Caki2 (cell line): ENCODE results near the gene SDE2. TPM values are rescaled to one million over a fixed set of nuclear protein-coding genes. Genes with fewer than 3 reads are reported as not detected.
"Not testable (repeated sequence)": the region's sequence is repeated elsewhere in the genome, so short reads cannot be mapped to it uniquely, and the experiment has no call there.

Source experiments
- DNase-seq: peaks from one replicate; pipeline ENCODE4 v3.0.0-alpha.2; 2015; ENCODE audit warnings: low read depth
- in situ Hi-C: cut with HindIII; loops from 2 replicates; pipeline ENCODE4 v1.10.0; 2016; ENCODE audit warnings: low sequenced_read_pairs, low pct_unique_long_range_greater_than_20kb, mixed read lengths
- total RNA-seq: library from RNA; depleted of rRNA; stranded (reverse); fragments of >200 nt; shearing (Covaris generic); gene quantifications from 2 replicates; pipeline ENCODE4 v1.2.3, GENCODE V29; 2014; ENCODE audit warnings: low replicate concordance

Gene SDE2
- total RNA-seq, 1 experiment from 2014 or later = 21.0 TPM

DNA sequence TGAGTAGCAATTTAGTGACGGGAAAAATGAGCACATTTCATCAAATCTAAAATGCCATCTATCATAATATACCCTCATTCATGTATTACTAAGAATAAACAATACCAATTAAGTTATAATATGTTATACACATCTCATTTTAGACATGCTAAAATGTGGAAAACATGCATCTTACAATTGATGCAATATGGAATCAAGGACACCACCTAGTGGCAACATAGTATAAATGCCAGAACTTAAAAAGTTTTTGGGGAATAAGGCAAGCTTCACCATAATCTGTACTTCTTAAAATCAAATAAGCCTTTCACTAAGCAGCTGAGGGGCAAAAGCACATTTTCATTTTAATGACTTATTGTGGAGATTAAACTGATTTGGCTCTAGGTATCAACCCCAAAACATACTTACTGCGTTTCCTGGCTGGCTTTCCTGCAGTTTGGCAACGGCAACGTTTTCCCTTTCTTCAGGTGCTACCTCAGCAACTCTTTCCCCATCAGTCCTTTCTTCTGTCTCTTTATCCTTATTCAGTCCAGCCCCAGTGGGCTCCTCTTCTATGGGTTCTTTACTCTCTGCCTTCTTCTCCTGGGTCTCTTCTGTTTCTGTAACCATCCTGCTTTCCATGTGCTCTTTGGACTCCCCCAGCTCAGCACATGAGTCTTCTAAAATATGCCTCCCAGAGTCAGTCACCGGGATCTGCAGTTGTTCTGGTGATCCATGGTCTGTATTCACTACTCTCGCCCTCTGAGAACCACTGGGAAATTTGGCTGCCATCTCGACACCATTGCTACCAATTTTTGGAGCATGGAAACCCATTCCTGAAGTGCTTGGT, 11.4 kb downstream of the SDE2 start:
- in situ Hi-C loops = no loop called here
- no peak for DNase-seq

DNA sequence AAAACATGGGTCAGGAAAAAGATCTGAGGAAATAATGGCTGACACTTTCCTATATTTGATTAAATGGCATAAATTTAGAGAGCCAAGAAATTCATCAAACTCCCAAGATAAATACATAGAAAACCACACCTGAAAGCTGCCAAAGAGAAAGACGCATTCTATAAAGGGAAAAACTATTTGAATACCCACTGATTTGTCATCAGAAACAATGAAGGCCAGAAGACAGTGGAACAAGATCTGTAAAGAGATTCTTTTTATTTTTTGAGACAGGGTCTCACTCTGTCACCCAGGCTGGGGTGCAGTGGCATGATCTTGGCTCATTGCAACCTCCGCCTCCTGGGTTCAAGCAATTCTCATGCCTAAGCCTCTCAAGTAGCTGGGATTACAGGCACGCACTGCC, 17.4 kb downstream of the SDE2 start:
- no peak for DNase-seq
- in situ Hi-C loops = no loop called here

DNA sequence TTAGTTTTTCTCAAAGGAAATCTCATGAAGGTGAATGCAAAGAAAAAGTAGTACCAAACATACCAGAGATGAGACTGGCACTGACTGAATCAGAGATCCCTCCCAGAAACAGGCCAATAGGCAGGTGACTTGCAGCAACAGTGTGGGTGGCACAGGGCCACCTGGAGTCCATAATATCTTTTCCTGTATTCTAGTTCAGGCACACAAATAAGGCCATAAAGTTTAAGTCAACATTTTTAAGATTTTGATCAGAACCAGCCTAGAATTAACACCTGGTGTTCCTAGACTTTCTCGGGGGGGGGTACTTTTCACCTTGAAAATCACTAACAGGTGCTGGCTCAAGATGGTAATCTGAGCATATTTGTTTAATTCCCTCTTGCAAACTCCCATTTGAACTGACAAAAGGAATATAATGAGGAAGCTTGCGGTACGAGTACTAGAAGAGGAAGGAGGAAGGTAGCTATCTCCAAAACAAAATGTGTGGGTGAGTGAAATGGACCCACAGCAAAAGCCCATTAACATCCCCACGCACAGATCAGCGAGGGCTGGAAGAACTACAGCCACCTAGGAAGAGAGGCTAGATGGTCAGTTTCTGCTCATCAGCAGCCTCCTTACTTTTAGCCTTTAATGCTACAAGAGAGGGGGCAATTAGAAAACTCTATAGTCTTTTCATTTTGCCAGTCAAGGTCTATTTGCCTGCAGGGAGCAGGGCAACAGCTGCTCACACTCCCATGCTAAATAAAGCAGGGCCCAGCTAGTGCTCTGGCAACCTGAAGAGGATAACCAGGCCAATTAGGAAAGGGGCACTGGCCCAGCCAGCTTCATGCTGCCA, 18.9 kb downstream of the SDE2 start:
- DNase-seq = no peak
- in situ Hi-C loops = no loop called here

DNA sequence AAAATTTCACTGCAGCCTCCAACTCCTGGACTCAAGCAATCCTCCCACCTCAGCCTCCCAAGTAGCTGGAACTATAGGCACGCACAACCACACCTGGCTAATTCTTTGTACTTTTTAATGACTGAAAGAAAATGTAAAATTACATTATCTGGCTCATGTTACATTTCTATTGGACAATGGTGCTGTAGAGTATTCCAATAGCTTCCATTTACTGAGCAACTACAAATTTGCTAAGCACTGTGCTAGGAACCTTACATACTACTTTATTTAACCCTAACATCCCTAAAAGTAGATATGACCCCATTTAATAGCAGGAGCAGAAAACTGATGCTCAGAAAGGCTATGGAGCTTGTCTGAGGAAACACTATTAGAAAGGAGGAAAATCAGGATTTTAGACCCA, 19.7 kb downstream of the SDE2 start:
- no peak for DNase-seq
- in situ Hi-C loops = no loop called here

DNA sequence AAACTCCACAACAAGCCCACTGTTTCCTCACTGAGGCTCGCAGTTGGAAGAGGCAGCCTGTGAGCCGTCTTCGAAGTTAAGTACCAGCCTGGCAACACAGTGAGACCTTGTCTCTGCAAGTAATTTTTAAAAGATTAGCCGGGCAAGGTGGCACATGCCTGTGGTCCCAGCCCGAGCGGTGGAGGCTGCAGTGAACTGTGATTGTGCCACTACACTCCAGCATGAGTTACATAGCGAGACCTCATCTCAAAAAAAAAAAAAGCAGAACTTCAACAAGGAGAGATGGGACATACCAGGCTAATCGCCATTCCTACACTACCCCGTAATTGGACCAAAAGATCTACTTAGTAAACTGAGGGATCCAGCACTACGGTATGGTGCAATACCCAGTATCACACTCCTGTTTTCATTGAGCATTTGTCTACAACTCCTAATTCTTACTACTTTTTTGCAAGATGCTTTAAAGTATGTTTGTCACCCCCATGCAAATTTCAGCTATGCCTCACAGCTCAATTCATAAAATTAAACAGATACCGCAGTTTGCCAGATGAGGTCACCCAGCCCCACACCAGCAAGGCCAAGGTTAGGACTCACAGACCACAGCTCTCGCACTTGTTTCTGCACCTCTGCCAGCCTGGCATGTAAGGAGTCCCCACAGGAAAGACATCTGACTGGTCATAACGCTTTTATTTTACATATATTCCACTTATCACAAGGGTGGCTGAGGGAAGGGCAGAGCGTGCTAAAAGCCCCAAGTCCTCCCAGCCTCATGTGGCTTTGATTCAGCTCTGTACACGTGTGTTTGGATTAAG, 21.0 kb downstream of the SDE2 start:
- in situ Hi-C loops = no loop called here
- DNase-seq = no peak

DNA sequence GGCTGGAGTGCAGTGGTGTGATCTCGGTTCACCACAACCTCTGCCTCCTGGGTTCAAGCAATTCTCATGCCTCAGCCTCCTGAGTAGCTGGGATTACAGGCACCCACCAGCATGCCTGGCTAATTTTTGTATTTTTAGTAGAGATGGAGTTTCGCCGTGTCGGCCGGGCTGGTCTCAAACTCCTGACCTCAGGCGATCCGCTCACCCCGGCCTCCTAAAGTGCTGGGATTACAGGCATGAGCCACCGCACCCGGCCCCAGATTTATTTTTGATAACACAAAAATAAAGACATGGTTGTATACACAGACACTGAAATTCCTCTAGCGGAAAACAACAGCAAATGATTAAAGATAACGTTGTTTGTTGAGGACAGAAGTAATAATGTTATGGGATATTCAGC, 24.0 kb downstream of the SDE2 start:
- DNase-seq, in situ Hi-C loops: not testable (repeated sequence)

DNA sequence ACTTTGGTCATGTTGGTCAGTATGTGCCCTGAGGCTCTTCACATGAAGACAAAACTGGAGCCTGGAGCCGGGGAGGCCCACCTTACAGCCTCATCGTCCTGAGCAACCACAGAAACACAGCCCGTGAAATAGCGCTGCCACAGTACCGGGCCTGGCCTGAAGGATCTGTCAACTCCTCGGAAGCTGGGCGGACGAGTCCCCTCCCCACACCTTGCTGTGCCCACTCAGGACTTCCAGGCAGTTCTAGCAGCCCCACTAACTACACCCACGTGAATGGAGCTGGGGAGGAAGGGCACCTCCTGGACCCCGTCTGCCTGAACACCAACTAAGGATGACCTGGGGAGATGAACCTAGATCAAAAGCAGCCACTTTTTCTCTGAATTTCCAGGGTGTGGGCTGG, 24.7 kb downstream of the SDE2 start:
- in situ Hi-C loops = no loop called here
- no peak for DNase-seq

DNA sequence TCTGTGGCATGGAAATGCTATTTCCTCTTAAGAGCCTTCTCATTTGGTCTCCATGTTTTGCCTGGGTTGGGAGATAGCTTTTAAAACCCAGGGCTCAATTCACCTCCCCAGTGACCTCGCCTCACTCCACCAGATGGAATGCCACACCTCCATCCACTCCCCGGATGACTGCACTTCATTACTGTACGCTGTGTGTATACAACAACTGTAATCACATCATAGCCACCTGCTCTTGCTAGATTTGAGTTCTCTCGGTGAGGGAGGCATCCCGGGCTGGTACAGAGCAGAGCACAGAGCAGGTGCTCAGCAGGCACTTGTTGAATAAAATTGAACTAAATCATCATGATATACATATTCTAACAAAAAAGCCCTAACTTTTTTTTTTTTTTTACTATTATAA, 26.0 kb downstream of the SDE2 start:
- in situ Hi-C loops = no loop called here
- peak; percentile 63 for DNase-seq

DNA sequence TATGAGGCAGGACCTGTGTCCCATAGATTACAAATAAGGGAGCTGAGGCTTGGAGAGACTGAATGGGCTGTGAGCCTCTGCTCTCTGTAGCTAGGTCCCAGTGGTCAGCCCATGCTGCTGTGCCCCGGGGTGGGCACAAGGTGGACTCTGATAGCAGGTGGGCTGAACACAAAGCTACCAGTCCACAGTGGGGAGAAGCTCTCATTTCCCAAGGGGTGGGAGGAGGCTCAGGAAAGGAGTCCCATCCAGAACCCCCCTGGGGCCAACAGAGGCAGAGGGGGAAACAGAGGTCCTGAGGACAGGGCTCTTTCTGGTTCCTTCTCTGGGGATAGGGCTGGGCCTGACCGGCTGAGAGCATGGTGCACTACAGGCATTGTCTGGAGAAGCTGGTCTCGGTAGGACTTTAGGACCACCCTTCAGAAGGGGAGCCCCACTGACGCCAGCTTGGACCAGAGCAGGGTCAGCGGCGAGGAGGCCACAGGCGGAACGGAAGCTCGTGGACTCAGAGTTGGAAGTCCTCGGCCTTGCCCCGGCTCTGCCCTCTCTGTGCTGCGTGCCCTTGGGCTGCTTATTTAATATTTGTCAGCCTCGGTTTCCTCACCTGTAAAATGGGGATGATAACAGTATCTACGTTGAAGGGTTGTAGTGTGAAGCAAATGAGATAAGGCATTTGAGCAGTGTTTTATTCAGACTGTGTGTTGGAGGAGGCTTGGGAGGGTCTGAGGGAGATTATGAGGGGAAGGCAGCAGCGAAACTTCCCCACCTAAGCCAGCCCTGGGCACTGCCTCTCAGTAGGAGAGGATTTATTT, 26.6 kb downstream of the SDE2 start:
- no peak for DNase-seq
- in situ Hi-C loops = no loop called here

DNA sequence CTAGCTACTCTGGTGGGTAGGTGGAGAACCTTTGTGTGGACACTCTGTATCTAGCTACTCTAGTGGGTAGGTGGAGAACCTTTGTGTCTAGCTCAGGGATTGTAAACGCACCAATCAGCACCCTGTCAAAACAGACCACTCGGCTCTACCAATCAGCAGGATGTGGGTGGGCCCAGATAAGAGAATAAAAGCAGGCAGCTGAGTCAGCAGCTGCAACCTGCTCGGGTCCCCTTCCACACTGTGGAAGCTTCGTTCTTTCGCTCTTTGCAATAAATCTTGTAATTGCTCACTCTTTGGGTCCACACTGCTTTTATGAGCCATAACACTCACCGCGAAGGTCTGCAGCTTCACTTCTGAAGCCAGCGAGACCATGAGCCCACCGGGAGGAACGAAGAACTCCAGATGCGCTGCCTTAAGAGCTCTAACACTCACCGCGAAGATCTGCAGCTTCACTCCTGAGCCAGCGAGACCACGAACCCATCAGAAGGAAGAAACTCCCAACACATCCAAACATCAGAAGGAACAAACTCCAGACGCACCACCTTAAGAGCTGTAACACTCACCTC, 28.5 kb downstream of the SDE2 start:
- in situ Hi-C loops, DNase-seq: not testable (repeated sequence)

DNA sequence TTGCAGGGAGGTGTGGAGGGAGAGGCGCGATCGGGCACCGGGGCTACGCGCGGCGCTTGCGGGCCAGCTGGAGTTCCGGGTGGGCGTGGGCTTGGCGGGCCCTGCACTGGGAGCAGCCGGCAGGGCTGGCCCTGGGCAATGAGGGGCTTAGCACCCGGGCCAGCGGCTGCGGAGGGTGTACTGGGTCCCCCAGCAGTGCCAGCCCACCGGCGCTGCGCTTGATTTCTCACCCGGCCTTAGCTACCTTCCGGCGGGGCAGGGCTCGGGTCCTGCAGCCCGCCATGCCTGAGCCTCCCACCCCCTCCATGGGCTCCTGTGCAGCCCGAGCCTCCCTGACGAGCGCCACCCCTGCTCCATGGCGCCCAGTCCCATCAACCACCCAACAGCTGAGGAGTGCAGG, 29.4 kb downstream of the SDE2 start:
- DNase-seq, in situ Hi-C loops: not testable (repeated sequence)

DNA sequence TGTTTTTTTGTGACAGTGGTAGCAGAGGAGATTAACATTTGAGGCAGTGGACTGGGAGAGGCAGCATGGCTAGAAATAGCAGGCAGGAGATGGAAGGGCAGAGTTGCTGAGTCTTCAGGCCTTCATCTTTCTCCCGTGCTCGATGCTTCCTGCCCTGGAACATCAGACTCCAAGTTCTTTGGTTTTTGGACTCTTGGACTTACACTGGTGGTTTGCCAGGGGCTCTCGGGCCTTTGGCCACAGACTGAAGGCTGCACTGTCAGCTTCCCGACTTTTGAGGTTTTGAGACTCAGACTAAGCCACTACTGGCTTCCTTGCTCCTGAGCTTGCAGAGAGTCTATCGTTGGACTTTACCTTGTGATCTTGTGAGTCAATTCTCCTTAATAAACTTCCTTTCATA, 33.9 kb downstream of the SDE2 start:
- in situ Hi-C loops = no loop called here
- DNase-seq = no peak

DNA sequence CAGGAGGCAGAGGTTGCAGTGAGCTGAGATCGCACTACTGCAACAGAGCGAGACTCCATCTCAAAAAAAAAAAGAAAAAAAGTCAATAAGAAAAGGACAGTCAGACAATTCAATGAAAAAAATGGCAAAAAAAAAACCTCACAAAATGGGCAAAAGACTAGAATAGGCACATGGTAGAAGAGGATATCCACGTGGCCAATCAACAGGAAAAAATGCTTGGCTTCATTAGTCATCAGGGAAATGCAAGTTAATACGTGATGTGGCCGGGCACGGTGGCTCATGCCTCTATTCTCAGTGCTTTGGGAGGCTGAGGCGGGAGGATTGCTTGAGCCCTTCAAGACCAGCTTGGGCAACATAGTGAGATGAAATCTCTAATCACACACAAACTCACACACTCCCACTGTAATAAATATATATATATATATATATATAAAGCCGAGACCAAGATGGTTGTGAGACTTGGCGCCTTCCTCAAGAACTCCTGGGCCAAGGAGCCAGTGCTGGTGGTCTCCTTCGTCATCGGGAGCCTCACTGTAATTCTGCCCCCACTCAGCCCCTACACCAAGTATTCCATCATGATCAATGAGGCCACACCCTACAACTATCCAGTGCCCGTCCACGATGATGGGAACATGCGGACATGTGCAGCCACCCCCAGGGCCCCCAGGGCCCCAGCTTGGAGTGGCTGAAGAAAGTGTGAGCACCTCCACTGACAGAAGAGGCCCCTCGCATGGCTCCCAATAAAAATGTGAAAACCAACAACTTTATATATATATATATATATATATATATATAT, 35.2 kb downstream of the SDE2 start:
- DNase-seq = peak; percentile 29
- in situ Hi-C loops = no loop called here

DNA sequence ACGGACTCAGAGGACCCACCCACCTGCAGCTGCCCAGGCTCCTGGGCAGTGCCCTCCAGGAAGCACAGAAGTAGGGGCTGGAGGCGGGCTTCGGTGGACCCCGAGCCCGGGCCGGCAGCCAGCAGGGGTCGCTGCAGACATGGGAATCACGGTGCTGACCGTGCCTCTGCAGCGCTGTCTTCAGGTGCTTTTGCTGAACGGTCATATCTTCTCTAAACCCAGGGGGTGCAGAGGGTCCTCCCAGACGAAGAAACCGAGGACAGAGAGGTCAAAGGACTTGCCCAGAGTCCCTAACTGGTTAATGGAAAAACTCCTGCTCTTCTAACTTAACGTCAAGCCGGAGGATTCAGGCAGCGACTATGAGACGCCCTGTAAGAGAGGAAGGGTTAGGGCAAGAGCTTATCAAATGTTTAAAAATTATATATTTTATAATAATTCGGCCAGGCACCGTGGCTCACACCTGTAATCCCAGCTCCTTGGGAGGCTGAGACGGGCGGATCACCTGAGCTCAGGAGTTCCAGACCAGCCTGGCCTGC, 36.6 kb downstream of the SDE2 start:
- no peak for DNase-seq

DNA sequence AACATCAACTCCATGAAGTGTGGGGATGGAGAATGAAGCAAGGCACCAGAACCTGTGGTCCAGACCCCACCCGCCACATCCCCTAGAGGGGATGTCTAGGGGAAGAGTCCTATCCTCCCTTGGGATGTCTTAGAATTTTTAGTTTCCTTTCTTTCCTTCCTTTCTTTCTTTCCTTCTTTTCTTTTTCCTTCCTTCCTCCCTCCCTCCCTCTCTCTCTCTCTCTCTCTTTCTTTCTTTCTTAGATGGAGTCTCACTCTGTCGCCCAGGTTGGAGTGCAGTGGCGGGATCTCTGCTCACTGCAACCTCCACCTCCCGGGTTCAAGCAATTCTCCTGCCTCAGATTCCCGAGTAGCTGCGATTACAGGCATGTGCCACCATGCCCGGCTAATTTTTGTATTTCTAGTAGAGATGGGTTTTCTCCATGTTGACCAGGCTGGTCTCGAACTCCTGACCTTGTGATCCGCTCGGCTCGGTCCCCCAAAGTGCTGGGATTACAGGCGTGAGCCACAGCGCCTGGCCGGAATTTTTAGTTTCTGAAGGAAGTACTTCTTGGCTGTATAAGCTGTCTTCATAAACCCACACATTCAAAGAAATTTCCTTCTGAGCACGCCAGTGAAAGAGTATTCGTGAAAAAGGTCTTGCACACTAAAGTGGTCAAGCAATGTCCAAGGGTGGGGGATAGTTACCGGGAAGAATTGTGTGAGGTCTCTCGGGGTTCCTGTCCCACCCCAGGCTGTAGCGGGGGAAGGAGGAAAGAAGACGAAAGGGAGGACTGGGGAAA, 37.3 kb downstream of the SDE2 start:
- no peak for DNase-seq
- in situ Hi-C loops = no loop called here

More for the DNA sequence above, 36.6 kb downstream of the SDE2 start:
- in situ Hi-C loops = no loop called here

DNA sequence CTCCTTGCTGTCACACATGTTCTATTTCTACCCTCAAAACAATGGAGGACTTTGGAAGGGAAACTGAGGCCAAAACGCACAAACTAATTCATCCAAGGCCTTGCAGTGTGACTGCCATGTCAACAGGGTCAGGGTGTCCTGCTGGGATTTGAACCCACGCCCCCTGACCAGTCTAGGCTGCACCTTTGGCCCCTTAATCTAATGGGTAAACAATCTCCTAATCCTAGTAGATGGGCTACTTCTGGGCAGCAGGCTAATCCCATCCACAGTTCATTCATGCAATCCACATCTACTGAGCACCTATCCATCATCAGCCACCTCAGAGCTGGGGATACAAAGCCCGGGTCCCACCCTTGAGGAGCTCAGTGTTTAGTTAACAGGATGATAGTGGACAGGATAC, 41.1 kb downstream of the SDE2 start:
- in situ Hi-C loops = no loop called here
- no peak for DNase-seq
